ENCODE results near the gene LAG3. TPM values are rescaled to one million over a fixed set of nuclear protein-coding genes. Genes with fewer than 3 reads are reported as not detected.

Gene LAG3
- total RNA-seq, 1 experiment from 2014 or later: 1.9 TPM

GRCh38 chr12:6771509-6772330 is 600 bp upstream of the LAG3 start:
- Histone ChIP-seq H3K36me3 (ENCODE audit: control insufficient read depth, insufficient read depth, low read length) (peaks cover 10% of the 10 kb centered on the region; the same call in 1 of the 2 replicates), H3K4me1 (peaks cover 30% of the 10 kb centered on the region), H3K27me3 (replicated peaks; ENCODE audit: control insufficient read depth, insufficient read depth, low read length) (no peaks in the 10 kb centered on the region), H3K4me3 (ENCODE audit: low read depth, low read length) (no peak overlapping the region), H3K9me3 (no peaks in the 10 kb centered on the region)
- BruUV-seq (replicated peaks): no TSS peak
- Mint-ChIP-seq H3K27me3 (ENCODE audit: insufficient read depth, unreplicated experiment) (no peaks in the 10 kb centered on the region), H3K27ac (ENCODE audit: unreplicated experiment) (no peak overlapping the region), H3K9me3 (ENCODE audit: unreplicated experiment) (no peaks in the 10 kb centered on the region), H3K4me1 (ENCODE audit: low read depth, unreplicated experiment) (peaks cover 47% of the 10 kb centered on the region), H3K36me3 (ENCODE audit: insufficient read depth, unreplicated experiment) (peaks cover 12% of the 10 kb centered on the region), H3K4me3 (ENCODE audit: unreplicated experiment) (no peak overlapping the region)
- TF ChIP-seq CTCF (IDR thresholded peaks at IDR 0.05; ENCODE audit: insufficient read depth in 1 of 2, low read depth in 1 of 2, low read length in 1 of 2, severe bottlenecking in 1 of 2, unreplicated experiment in 1 of 2): no peak
- ChIA-PET CTCF (interaction anchor here (0.8 to 1.9 kb wide), 3 partner anchors 9 to 19 kb away, joined by 3 to 9 read pairs (median 6); partner anchors contain the start of gene MLF2), POLR2A (no interaction called here)
- intact Hi-C loops (cut with micrococcal nuclease; ENCODE audit: unreplicated experiment): no loop called here
- no peak for DNase-seq

- Histone ChIP-seq H3K4me3 (ENCODE audit: low read depth, low read length) (no peak overlapping the region), H3K4me1 (peaks cover 30% of the 10 kb centered on the region), H3K36me3 (ENCODE audit: control insufficient read depth, insufficient read depth, low read length) (peaks cover 10% of the 10 kb centered on the region; the same call in 1 of the 2 replicates), H3K9me3 (no peaks in the 10 kb centered on the region), H3K27me3 (replicated peaks; ENCODE audit: control insufficient read depth, insufficient read depth, low read length) (no peaks in the 10 kb centered on the region)
- H3K4me1 Mint-ChIP-seq (ENCODE audit: low read depth, unreplicated experiment): peaks cover 49% of the 10 kb centered on the region
- ChIA-PET POLR2A (no interaction called here), CTCF (interaction anchor here (1.9 kb wide), 1 partner anchor 20 kb away, joined by 9 read pairs; the partner anchor contains the start of gene MLF2)
- H3K36me3 Mint-ChIP-seq (ENCODE audit: insufficient read depth, unreplicated experiment): peaks cover 2% of the 10 kb centered on the region
- no peaks in the 10 kb centered on the region for H3K27me3 Mint-ChIP-seq (ENCODE audit: insufficient read depth, unreplicated experiment)
- no peak overlapping the region for H3K4me3 Mint-ChIP-seq (ENCODE audit: unreplicated experiment)
- no peak for TF ChIP-seq CTCF (IDR thresholded peaks at IDR 0.05; ENCODE audit: insufficient read depth in 1 of 2, low read depth in 1 of 2, low read length in 1 of 2, severe bottlenecking in 1 of 2, unreplicated experiment in 1 of 2)
- intact Hi-C loops (cut with micrococcal nuclease; ENCODE audit: unreplicated experiment): no loop called here
- no peak for DNase-seq
- H3K9me3 Mint-ChIP-seq (ENCODE audit: unreplicated experiment): no peaks in the 10 kb centered on the region
- no TSS peak for BruUV-seq (replicated peaks)
- H3K27ac Mint-ChIP-seq (ENCODE audit: unreplicated experiment): no peak overlapping the region
Observed at GRCh38 chr12:6772726-6773589, 638 bp downstream of the LAG3 start.
